Sigmoid colon (tissue), 7 donors: ENCODE results near the gene KIFC1. TPM values are rescaled to one million over a fixed set of nuclear protein-coding genes. Genes with fewer than 3 reads are reported as not detected.
"Not testable (repeated sequence)": the region's sequence is repeated elsewhere in the genome, so short reads cannot be mapped to it uniquely, and the experiment has no call there.

Experiments
- DNase-seq: peaks from one replicate; pipeline ENCODE4 v3.0.0-alpha.2; 2019
- H3K27ac ChIP-seq, 4 donors: fragments of 200-600 bp; sonication (generic); one replicate each; pipeline ENCODE4 v1.5.1; 2016 to 2019; ENCODE audit warnings: mild to moderate bottlenecking in 1 of 4
- H3K27me3 ChIP-seq, 3 donors: fragments of 200-600 bp; sonication (generic); one replicate each; pipeline ENCODE4 v1.5.1; 2019; ENCODE audit warnings: mild to moderate bottlenecking in 1 of 3
- H3K36me3 ChIP-seq, 4 donors: fragments of 200-600 bp; sonication (generic); one replicate each; pipeline ENCODE4 v1.5.1; 2016 to 2019
- H3K4me1 ChIP-seq, 4 donors: fragments of 200-600 bp; sonication (generic); one replicate each; pipeline ENCODE4 v1.5.1; 2017 to 2019
- H3K4me3 ChIP-seq, 4 donors: fragments of 200-600 bp; sonication (generic); one replicate each; pipeline ENCODE4 v1.5.1; 2017 to 2019; ENCODE audit warnings: mild to moderate bottlenecking in 2 of 4, moderate library complexity in 1 of 4
- H3K9me3 ChIP-seq, 4 donors: fragments of 200-600 bp in 3 of 4; sonication (generic) in 3 of 4; one replicate each; pipeline versions ENCODE4 v1.5.1 to v1.6.1; 2013 to 2019
- CTCF ChIP-seq, 4 experiments: fragments of 450-650 bp in 3 of 4; fragments of 200-600 bp in 1 of 4; IDR thresholded peaks; one replicate each; pipeline ENCODE4 v1.5.1; 2016 to 2019; ENCODE audit warnings: antibody characterized with exemption in 4 of 4, mild to moderate bottlenecking in 3 of 4, moderate library complexity in 2 of 4
- EP300 ChIP-seq, 4 donors: sonication (generic); formaldehyde crosslinking; IDR thresholded peaks; one replicate each; pipeline ENCODE4 v1.6.1; 2017; ENCODE audit warnings: antibody characterized with exemption in 4 of 4
- POLR2A ChIP-seq, 2 donors: fragments of 450-650 bp; IDR thresholded peaks; one replicate each; pipeline ENCODE4 v1.6.1; 2016; ENCODE audit warnings: antibody characterized with exemption in 2 of 2, mild to moderate bottlenecking in 2 of 2, moderate library complexity in 2 of 2
- POLR2AphosphoS5 ChIP-seq, 4 donors: sonication (generic); formaldehyde crosslinking; IDR thresholded peaks; one replicate each; pipeline ENCODE4 v1.6.1; 2017; ENCODE audit warnings: antibody characterized with exemption in 4 of 4
- WGBS, 2 donors: extraction: QIAGEN DNeasy Blood & Tissue Kit; methylation state at CpG; one replicate each; pipeline ENCODE4 v1.1.7; 2013; 5-methylcytosine and 5-hydroxymethylcytosine counted together
- intact Hi-C: fragments of 100-400 bp; cut with DNase I; formaldehyde crosslinking; loops from one replicate; pipeline ENCODE4 v1.15.1; 2023
- polyA plus RNA-seq, 3 donors: library from polyadenylated mRNA; stranded (reverse); fragments of 200-250 nt; gene quantifications; one replicate each; pipeline ENCODE4 v1.2.3, GENCODE V29; 2013
- total RNA-seq, 4 donors: library from RNA; depleted of rRNA; stranded (reverse); fragments of >200 nt; gene quantifications; one replicate each; pipeline ENCODE4 v1.1.0, GENCODE V29; 2016
- donor health status: healthy with polysubstance abuse.
- donor health status: Bipolar disorder and iron deficiency.
- donor health status: healthy.

KIFC1 gene
- total and polyA plus RNA-seq, 7 donors: 0.49 to 23.0 (median 1.8) TPM

- Histone ChIP-seq H3K27ac (no peak overlapping the region), H3K4me1 (peaks cover 0 to 11% (median 7%) of the 10 kb centered on the region in 4 donors), H3K4me3 (no peak overlapping the region), H3K9me3 (no peaks in the 10 kb centered on the region), H3K27me3 (no peaks in the 10 kb centered on the region), H3K36me3 (no peaks in the 10 kb centered on the region)
- WGBS, 2 donors: 95 to 96% methylated on average over 5 of the region's 5 CpGs
- TF ChIP-seq POLR2AphosphoS5 (IDR thresholded peaks at IDR 0.05) (no peak), EP300 (IDR thresholded peaks at IDR 0.05) (no peak), POLR2A (IDR thresholded peaks at IDR 0.05) (no peak), CTCF (IDR thresholded peaks at IDR 0.05) (no peak)
- intact Hi-C loops: no loop called here
- no peak for DNase-seq
Observed at GRCh38 chr6:33347816-33348215, 43.8 kb upstream of the KIFC1 start.

GRCh38 chr6:33355860-33356259 lies 35.8 kb upstream of the KIFC1 start:
- WGBS, 2 donors: 33 to 70% methylated on average over 6 of the region's 6 CpGs
- H3K27me3 ChIP-seq, H3K4me1 ChIP-seq, DNase-seq, intact Hi-C loops, H3K27ac ChIP-seq, H3K36me3 ChIP-seq, H3K9me3 ChIP-seq, H3K4me3 ChIP-seq: not testable (repeated sequence)

- TF ChIP-seq CTCF (IDR thresholded peaks at IDR 0.05) (no peak), POLR2AphosphoS5 (IDR thresholded peaks at IDR 0.05) (no peak), EP300 (IDR thresholded peaks at IDR 0.05) (no peak), POLR2A (IDR thresholded peaks at IDR 0.05) (no peak)
- no peak for DNase-seq
- H3K9me3 ChIP-seq: no peaks in the 10 kb centered on the region
- no peaks in the 10 kb centered on the region for H3K4me1 ChIP-seq
- no peaks in the 10 kb centered on the region for H3K36me3 ChIP-seq
- WGBS, 2 donors: 29 to 66% methylated on average over 3 of the region's 3 CpGs
- intact Hi-C loops: no loop called here
- no peak overlapping the region for H3K27ac ChIP-seq
- no peak overlapping the region for H3K4me3 ChIP-seq
- peaks cover 0 to 6% (median 0%) of the 10 kb centered on the region in 3 donors for H3K27me3 ChIP-seq
Observed at GRCh38 chr6:33356295-33356694, 35.3 kb upstream of the KIFC1 start.

- H3K9me3 ChIP-seq, DNase-seq, H3K36me3 ChIP-seq, H3K4me1 ChIP-seq, H3K27me3 ChIP-seq, intact Hi-C loops, H3K4me3 ChIP-seq, H3K27ac ChIP-seq: not testable (repeated sequence)
- WGBS, 2 donors: 64 to 75% methylated on average over 13 of the region's 13 CpGs
Observed at GRCh38 chr6:33357160-33357871, 34.3 kb upstream of the KIFC1 start.

- H3K4me1 ChIP-seq: no peaks in the 10 kb centered on the region
- peaks cover 0 to 6% (median 0%) of the 10 kb centered on the region in 3 donors for H3K27me3 ChIP-seq
- intact Hi-C loops: no loop called here
- H3K9me3 ChIP-seq: no peaks in the 10 kb centered on the region
- no peak overlapping the region for H3K4me3 ChIP-seq
- no peaks in the 10 kb centered on the region for H3K36me3 ChIP-seq
- no peak overlapping the region for H3K27ac ChIP-seq
- DNase-seq: no peak
- no peak for TF ChIP-seq CTCF (IDR thresholded peaks at IDR 0.05)
- TF ChIP-seq POLR2A (IDR thresholded peaks at IDR 0.05): no peak
- TF ChIP-seq EP300 (IDR thresholded peaks at IDR 0.05): no peak
- no peak for TF ChIP-seq POLR2AphosphoS5 (IDR thresholded peaks at IDR 0.05)
Observed at GRCh38 chr6:33359331-33359730, 32.3 kb upstream of the KIFC1 start.

GRCh38 chr6:33363486-33363885 lies 28.1 kb upstream of the KIFC1 start:
- intact Hi-C loops, DNase-seq, H3K4me3 ChIP-seq, H3K9me3 ChIP-seq, H3K27me3 ChIP-seq, H3K36me3 ChIP-seq, H3K27ac ChIP-seq, H3K4me1 ChIP-seq: not testable (repeated sequence)
- WGBS, 2 donors: 84 to 90% methylated on average over 12 of the region's 12 CpGs

- H3K27me3 ChIP-seq, H3K4me3 ChIP-seq, H3K27ac ChIP-seq, H3K9me3 ChIP-seq, H3K36me3 ChIP-seq, DNase-seq, intact Hi-C loops, H3K4me1 ChIP-seq: not testable (repeated sequence)
- 47 to 70% methylated on average over 7 of the region's 8 CpGs for WGBS, 2 donors
Observed at GRCh38 chr6:33364475-33365205, 27.0 kb upstream of the KIFC1 start.

GRCh38 chr6:33365206-33365971 lies 26.2 kb upstream of the KIFC1 start:
- H3K27ac ChIP-seq, H3K4me1 ChIP-seq, intact Hi-C loops, H3K9me3 ChIP-seq, H3K4me3 ChIP-seq, H3K36me3 ChIP-seq, DNase-seq, H3K27me3 ChIP-seq: not testable (repeated sequence)
- WGBS, 2 donors: 83 to 85% methylated on average over 10 of the region's 10 CpGs
